Fibroblast of peridontal ligament (primary cell): ENCODE data around the gene TAC3.
"Not testable (repeated sequence)": the region's sequence is repeated elsewhere in the genome, so short reads cannot be mapped to it uniquely, and the experiment has no call there.

Experiments
- DNase-seq: peaks from one replicate; pipeline ENCODE4 v3.0.0-alpha.2; 2010; ENCODE audit errors: extremely low read depth

TAC3 gene

DNA sequence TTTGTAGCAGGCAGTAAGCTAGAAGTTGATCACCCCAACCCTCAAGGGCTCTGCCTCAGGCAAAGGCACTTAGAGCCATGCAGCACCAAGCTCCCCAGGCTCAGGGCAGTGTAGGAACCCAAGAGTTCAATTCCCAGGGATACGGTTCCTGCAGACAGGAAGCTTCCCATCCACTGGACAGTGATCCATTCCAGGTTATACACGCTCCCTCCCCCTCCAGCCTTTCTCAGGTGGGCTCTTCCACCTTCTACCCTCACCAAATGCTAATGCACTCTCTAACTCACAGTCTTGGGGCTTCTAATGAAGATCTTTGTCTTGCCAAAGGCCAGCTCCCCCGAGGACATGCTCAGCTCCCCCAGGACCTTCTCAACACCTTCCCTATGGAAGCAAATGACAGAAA is 20.9 kb upstream of the TAC3 start:
- no peak for DNase-seq

DNA sequence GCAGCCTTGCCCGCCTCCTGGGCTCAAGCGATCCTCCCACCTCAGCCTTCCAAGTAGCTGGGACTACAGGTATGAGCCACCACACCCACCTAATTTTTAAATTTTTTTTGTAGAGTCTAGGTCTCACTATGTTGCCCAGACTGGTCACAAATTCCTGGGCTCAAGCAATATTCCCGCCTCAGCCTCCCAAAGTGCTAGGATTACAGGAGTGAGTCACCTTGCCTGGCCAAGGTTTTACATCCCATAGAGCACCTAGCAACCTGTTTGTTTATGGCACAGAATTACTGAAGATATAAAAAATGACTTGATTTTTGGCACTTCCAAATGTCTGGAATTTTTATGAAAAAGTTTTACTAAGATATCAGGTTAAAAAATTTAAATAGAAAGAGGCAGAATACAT is 17.1 kb upstream of the TAC3 start:
- DNase-seq: no peak

DNA sequence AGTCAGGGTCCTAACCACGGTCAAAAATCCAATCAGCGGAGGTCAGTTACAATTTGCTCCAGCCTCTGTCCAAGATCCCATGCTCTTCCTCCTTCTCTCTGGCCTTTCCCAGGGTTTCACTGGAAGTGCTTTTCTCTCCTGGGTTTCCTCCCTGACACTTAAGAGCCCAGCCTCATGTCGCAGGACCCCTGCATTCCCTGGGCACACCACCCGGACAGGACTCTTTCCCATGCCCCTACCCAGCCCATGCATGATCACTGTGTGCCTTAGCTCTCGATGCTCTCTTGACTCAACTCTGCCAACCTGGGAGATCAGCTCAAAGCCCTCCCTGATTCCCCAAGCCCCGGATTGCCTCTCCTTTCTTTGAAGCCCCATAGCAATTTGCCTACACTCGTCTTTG is 15.5 kb upstream of the TAC3 start:
- no peak for DNase-seq

DNA sequence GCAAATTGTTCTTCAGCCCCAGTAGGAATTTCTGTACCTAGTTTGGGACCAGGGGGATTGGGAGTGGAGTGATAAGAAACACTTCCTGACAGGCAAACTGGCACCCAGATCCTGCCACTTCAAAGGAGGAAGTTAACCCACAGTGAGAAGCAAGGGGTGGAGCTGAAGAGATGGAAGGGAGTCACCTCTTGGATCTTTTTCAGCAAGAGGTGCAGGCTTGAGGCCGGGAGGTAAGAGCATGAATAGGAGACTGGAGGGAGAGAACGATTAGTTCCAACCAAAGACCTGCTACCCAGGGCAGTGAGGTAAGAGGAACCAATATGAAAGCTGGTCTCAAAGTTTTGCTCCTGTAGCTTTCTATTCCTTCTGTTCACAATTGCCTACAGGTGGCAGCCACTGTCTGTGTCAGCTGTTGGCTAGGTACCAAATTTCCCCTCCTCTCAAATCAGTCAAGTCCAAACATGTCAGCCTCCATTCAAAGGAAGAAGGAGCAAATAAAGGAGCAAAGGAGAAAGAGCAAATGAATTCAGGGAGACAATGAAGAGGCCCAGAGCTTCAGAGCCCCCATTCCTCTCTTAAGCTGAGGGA is 14.9 kb upstream of the TAC3 start:
- no peak for DNase-seq

DNA sequence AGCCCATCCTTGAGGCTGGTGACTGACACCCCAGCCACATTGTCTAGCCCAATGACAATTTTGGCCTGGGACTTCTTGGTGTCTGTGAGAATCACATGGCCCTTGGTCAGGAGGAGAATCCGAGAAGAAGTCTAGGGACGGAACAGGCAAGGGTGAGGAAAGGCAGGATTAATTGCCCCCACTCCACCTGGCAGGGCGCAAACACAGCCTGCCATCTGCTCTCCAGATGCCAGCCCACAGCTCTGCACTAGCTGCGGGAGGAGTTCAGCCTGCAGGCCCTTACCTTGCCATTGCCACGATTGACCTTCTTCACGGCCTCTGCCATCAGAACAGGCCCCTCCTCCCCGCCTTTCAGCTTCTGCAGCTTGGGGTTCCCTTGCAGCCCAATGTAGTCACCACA is 13.1 kb upstream of the TAC3 start:
- DNase-seq: no peak

DNA sequence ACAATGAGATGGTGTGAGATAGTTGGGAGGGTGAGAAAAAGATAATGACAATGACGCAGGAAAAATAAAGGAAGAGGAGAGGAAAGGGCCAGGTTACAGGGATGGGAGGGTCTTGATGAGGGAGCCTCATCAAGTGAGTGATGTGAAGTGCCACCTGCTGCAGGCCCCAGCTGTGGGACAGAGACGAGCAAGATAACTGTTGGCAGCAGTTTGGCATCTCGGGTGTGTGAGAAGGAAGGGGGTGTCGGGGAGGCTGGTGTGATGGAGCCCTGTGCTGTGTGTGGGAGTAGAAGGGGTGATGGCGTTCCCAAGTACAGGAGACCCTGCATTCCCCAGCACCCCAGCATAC is 11.4 kb upstream of the TAC3 start:
- no peak for DNase-seq

DNA sequence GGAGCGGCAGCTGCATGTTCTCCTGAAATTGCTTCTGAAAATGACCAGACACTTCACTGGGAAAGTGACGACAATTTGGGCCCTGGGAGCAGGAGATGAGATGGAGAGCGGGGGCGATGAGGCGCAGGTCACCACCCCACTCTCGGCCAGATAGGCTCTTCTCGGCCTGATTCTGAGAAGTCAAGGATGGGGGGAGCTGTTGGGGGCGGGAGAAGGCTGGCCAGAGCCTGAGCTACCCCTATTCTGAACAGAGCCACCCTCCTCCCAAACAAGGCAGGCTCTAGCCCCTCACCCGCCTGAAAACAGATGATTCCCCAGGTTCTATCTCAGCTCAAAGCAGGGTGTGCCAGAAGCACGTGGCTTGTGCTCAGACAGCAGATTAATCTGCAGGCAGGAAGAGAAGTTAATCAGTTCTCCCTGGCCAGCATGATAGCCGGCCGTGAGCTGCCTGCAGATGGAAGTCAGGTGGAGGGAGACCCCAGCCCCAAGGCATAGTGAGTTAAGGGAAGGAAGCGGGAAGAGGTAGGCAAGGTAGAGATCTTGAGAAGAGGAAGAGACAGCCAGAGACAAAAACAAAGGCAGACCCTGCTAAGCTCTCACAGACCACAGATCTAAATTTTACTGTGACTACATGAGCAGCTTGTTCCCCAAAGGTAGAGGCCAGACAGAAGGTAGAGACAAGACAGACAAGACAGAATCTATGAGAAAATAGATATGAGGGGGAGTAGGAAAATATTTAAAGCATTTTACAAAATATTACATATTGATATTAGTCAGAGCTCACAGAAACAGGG is 10.9 kb upstream of the TAC3 start:
- DNase-seq: no peak

DNA sequence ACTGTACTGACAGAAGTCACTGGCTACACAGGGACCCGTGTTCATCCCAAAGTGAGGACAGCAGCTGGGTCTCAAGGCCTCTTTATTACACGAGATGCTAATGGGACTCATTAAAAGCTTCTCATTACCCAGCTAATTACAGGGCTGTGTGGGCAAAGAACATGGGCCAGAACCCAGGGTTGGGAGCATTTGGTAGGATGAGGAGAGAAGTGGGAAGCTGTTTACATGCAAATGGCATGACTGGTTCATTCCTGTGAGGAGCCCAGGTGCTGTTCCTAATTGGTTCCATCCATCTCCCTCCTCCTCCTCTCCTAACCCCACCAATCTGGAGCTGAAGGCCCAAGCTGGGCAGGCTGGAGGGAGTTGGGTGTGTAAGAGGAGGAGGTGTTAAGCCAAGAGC is 8.9 kb upstream of the TAC3 start:
- no peak for DNase-seq

DNA sequence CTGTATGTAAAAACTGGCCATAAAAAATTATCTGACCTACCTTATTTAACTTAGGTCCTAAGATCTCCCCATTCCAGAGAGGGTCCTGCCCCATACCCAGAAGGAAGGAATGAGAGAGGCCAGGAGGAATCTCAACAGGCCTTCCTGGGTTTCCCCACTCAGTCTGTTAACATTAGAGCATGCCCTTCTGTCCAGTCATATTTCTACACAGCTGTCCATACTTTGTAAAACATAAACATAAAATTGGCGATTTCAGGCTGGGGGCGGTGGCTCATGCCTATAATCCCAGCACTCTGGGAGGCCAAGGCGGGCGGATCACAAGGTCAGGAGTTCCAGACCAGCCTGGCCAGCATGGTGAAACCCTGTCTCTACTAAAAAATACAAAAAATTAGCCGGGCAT is 6.0 kb upstream of the TAC3 start:
- DNase-seq: peak; percentile 73

DNA sequence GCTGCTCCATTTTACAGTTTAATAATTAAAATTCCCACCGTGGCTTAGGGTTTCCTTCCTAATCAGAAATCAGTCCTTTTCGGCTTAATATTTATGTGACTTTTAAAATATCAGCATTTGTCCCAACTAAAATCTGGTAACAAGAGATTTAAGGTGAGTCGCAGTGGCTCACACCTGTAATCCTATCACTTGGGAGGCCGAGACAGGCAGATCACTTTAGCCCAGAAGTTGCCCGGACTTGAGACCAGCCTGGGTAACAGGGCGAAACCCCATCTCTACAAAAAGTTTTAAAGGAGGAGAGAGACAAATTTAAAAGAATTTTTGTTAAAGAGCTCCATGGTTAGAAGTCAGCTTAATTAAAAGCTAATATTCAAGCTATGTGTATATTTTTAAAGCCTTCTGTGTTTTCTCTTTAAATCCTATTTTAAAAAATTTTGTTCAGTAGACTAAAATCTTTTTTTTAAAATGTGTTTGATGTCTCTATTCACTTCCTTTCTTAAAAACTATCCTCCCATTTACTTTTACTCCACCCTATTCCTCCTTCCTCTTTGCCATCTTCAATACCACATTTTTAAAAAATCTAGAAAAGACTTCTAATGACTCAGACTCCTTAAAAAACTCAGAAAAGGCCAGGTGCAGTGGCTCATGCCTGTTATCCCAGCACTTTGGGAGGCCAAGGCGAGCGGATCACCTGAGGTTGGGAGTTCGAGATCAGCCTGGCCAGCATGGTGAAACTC is 3.8 kb upstream of the TAC3 start:
- no peak for DNase-seq

DNA sequence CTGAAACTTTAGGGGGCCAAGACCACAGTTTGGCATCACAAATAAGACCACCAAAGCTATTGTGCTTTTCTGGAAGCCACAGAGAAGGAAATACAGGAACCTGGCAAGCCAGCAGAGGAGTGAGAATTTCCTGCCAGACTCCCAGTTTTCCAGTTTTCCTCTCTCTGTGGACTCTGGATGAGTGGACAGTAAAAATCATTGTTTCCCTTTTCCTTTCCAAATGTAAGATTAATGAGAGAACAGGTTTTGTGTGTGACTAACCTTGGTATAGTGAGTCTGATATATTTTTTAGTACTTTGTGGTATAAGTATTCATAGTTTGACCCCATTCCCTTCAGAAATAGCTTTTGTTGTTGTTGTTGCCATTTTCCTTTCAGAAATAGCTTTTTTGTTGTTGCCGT is 2.6 kb upstream of the TAC3 start:
- DNase-seq: no peak

DNA sequence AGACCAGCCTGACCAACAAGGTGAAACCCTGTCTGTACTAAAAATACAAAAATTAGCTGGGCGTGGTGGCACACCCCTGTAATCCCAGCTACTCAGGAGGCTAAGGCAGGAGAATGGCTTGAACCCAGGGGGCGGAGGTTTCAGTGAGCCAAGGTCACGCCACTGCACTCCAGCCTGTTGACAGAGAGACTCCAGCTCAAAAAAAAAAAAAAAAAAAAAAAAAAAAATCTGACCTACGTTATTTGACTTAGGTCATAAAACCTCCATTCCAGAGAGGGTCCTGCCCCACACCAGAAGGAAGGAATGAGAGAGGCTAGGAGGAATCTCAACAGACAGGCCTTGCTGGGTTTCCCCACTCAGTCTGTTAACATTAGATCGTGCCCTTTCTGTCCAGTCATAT is 2.0 kb upstream of the TAC3 start:
- DNase-seq: not testable (repeated sequence)

DNA sequence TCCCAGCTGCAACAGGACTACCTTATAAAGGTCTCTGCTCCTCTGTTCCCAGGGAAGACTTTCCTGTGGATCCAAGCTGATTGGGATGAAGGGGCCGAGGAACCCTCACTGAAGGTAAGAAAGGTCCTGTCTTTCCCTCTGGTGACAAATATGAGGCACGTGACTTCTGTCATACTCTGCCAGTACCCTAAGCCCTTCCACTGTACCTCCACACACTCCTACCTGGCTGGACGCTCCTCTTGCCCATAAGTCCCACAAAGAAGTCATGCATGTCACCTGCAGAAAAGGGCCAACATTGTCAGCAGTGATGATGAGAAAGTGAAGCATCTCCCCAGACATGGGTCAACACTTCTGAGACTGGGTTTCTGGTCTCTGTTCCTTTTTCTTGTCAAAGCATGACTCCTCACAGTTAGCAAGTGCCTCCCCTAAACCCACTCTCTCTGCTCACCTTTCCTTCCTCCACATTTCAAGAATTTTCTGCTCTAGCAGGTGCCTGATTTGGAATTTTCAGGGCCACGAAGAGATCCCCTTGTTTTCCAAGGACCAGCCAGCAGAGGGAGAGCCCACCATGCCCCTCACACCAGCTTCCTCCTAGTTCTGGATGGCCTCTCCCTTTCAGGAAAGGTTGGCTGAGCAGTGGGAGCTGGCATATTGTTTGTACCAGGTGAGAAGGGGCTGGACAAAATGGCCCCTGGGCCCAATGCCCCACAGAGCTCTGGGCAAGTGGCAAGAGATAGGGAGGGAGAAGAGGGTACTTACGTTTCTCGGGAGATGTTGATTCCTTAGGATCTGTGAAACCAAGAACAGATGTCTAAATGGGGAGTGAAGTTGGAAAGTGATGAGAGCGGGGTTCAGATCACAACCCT is 3.5 kb downstream of the TAC3 start:
- DNase-seq: no peak

DNA sequence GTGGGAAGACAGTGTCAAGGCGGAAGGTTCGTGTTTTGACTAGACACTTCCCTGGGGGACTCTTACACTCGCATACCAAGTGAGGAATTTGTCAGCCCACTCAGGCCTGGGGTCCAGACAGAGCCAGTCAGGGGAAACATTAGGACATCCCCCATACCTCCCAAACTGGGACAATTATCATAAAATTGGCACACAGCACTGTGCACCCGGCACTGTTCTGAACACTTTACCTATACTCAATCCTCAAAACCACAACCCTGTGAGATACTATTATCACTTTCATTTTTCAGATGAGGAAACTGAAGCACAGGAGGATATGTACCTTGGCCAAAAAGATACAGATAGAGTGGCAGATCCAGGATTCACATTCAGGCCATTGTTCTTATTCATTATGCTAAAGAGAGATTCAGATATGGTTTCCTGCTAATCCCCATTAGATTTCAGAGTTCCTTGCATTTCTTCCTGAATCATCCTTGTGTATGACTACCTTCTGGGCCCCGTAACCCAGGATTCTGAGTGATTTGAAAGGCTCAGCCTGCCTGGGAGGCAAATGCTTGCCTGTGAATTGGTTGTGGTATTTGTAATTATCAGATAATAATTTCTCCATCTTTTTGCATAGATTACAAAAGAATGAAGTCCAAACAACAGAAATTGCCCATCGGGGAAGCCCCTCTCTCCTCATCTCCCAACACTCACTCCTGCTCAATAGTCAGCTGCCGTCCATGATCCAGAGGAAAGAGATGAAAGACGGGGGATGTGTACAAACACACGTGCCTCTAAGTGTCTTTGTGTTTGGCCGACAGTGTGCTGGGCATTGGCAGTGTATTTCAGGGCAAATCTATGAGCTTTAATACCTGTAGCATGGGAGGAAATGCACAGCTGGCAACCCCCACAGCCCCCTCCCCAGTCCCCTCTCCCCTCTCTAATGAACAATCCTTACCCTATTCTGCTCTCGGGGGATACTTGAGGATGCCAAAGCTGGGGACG is 4.6 kb downstream of the TAC3 start:
- DNase-seq: no peak

DNA sequence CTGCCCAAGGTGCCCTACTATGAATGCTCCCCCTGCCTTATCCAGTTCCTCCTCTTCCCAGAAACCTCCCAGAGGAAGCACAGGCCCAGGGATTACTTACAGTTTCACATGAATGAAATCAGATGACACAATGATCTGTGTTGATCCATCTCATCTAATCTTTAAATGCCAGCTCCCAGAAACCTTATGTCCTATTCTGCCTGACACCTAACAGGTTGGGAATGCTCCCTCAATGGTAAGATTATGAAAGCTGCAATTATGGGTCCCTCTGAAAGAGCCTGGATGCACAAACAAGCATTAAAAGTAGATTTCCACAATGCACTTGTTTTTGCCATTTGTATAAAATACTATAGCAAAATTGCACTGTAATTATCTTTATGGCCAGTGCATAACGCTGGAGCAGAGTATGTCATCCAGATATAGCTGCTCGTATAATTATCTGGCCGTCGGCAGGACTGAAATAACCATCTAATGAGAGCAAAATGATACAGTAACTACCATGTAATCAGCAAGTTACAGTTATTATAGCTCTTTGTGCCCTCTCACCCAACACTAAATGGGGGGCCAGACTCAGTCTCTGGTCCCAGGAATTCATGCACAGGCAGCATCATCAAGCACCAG is 5.6 kb downstream of the TAC3 start:
- no peak for DNase-seq

DNA sequence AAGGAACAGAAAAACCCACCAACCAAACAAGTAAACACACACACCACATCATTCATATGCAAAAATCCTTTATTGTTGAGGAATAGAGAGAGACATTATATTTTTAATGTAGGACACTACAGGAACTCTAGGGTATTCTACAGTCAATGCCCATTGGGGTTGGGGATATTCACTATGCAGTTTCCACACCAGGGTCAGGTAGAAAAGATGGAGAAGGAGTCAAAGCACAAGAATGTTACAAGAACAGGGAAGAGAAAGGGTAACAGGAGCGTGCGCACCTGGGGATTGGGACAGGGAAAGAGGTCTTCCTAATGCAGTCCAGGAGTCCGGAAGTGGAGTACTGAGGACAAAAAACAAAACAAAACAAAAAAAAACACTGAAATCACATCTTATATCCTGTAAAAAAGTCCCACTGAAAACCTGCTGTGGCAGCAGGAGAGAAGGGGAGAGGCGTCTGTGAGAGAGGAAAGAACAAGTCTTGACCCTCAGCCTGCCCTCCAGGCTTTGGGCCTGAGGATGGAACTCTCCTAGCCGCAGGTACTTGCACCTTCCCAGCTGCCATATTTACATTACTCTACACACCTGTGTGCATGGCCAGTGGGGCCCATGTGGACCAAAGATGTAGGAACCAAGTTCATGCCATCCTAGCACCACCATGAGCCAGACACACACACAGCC is 6.2 kb downstream of the TAC3 start:
- no peak for DNase-seq

DNA sequence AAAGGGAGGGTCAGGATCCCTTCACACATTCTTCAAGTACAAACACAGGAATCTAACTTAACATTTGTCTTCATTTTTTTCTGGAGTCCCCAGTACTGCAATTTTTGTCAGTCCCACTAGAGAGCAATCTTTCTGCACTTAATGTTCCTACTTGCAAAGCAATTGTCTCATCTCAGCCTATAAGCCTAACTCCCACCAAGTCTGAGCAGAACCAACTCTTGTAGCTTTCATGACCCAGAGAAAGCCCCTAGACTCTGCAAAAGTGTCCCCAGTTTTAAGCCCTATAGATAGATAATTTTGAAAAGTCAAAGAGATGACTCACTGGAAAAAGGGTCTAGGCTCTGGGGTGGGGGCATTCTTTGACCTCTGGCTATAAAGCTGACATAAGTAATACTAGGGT is 8.2 kb downstream of the TAC3 start:
- DNase-seq: peak; percentile 87

DNA sequence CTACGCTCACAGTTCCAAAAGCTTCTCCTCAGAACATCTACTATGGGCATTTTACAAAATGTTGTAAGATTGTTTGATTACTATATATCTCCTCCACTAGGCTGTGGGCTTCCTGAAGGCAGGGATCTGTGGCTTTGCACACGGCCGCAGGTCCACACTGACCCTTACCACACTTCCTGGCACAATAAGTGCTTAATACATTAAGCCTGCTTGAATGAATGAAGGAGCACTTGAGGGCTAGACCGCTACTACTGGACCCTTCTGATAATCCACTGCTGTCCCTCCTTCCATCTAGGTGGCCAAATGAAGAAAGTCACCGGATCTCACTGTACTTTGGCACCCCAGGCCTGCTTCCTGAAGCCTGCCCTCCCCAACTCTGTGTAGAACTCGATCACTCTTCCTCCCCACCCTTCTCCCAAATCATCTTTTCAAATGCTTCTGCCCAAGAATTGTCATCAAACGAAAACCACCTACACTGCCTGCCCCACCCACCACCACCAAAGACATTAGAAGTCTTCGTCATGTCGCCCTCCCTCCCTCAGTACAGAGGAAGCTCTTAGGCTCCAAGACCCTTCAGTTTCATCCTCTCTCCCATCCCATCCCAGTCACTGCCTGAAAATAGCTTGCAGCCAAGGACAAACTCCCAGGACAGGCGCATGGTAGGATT is 9.4 kb downstream of the TAC3 start:
- DNase-seq: no peak
